HuH-7.5 (cell line): ENCODE data around the gene KRT72.

ENCODE experiments used
- DNase-seq: peaks from one replicate; pipeline ENCODE4 v3.0.0; 2011; ENCODE audit warnings: low spot score

Gene KRT72

GRCh38 chr12:52630008-52630500 is 28.8 kb upstream of the KRT72 start:
- DNase-seq: no peak

GRCh38 chr12:52629281-52630007 is 28.2 kb upstream of the KRT72 start:
- no peak for DNase-seq

- DNase-seq: no peak
These were observed 27.6 kb upstream of the KRT72 start for GRCh38 chr12:52628841-52629240.

GRCh38 chr12:52628111-52628507 is 26.8 kb upstream of the KRT72 start:
- no peak for DNase-seq

- no peak for DNase-seq
These were observed 26.3 kb upstream of the KRT72 start for GRCh38 chr12:52627395-52628110.

GRCh38 chr12:52622349-52622748 is 21.1 kb upstream of the KRT72 start:
- DNase-seq: no peak

- DNase-seq: no peak
These were observed 17.6 kb upstream of the KRT72 start for GRCh38 chr12:52618866-52619265.

GRCh38 chr12:52618216-52618615 is 17.0 kb upstream of the KRT72 start, which contains the start of gene KRT73:
TSS of gene KRT73 (minus strand) at chr12:52618559. CDS start at chr12:52618524, 35 bp downstream.
- DNase-seq: no peak

- DNase-seq: no peak
These were observed 16.1 kb upstream of the KRT72 start for GRCh38 chr12:52617403-52617785.

GRCh38 chr12:52616680-52617402 is 15.6 kb upstream of the KRT72 start:
- DNase-seq: no peak

GRCh38 chr12:52615912-52616311 is 14.6 kb upstream of the KRT72 start:
- no peak for DNase-seq

GRCh38 chr12:52615208-52615868 is 14.1 kb upstream of the KRT72 start:
- DNase-seq: no peak

- DNase-seq: no peak
These were observed 13.3 kb upstream of the KRT72 start for GRCh38 chr12:52614381-52615207.

GRCh38 chr12:52613384-52614030 is 12.2 kb upstream of the KRT72 start:
- DNase-seq: no peak

- DNase-seq: no peak
These were observed 11.4 kb upstream of the KRT72 start for GRCh38 chr12:52612431-52613383.

GRCh38 chr12:52611080-52611468 is 9.8 kb upstream of the KRT72 start:
- no peak for DNase-seq

GRCh38 chr12:52608826-52609630 is 7.8 kb upstream of the KRT72 start:
- DNase-seq: no peak

- no peak for DNase-seq
These were observed 6.9 kb upstream of the KRT72 start for GRCh38 chr12:52608161-52608560.

GRCh38 chr12:52607314-52607713 is 6.1 kb upstream of the KRT72 start:
- DNase-seq: no peak
